Endodermal cell (in vitro differentiated cells): ENCODE results near the gene ADPRS. TPM values are rescaled to one million over a fixed set of nuclear protein-coding genes. Genes with fewer than 3 reads are reported as not detected.

Source experiments
- DNase-seq: peaks from one replicate; pipeline ENCODE4 v3.0.0-alpha.2; 2017
- H3K27ac ChIP-seq: 2 replicates; pipeline ENCODE4 v1.5.1; 2013; ENCODE audit warnings: mild to moderate bottlenecking, low read depth, low read length, moderate library complexity
- H3K27me3 ChIP-seq: 2 replicates; pipeline ENCODE4 v1.6.1; 2013; ENCODE audit warnings: mild to moderate bottlenecking, low read length, moderate library complexity; ENCODE audit not compliant: insufficient read depth, control insufficient read depth, poor library complexity, severe bottlenecking
- H3K36me3 ChIP-seq: 2 replicates; pipeline ENCODE4 v1.7.0; 2013; ENCODE audit warnings: mild to moderate bottlenecking, low read length, moderate library complexity; ENCODE audit not compliant: control insufficient read depth, insufficient read depth
- H3K4me1 ChIP-seq: one replicate; pipeline ENCODE4 v1.7.0; 2013; ENCODE audit warnings: low read length; ENCODE audit not compliant: control insufficient read depth, insufficient read depth
- H3K4me3 ChIP-seq: 2 replicates; pipeline ENCODE4 v1.5.1; 2013; ENCODE audit warnings: mild to moderate bottlenecking, low read length, moderate library complexity
- H3K9ac ChIP-seq: 2 replicates; pipeline ENCODE4 v1.6.1; 2013; ENCODE audit warnings: mild to moderate bottlenecking, low read length, moderate library complexity; ENCODE audit not compliant: poor library complexity, severe bottlenecking; ENCODE audit errors: extremely low read depth
- H3K9me3 ChIP-seq: 2 replicates; pipeline ENCODE4 v1.6.1; 2013; ENCODE audit warnings: mild to moderate bottlenecking, low read length, moderate library complexity; ENCODE audit not compliant: control insufficient read depth
- H3K27ac Mint-ChIP-seq: 2 replicates; pipeline ENCODE4 v1.8.0; 2020; ENCODE audit warnings: mixed read lengths
- H3K27me3 Mint-ChIP-seq: 2 replicates; pipeline ENCODE4 v1.8.0; 2021; ENCODE audit warnings: mild to moderate bottlenecking, mixed read lengths; ENCODE audit not compliant: insufficient read depth
- H3K36me3 Mint-ChIP-seq: 2 replicates; pipeline ENCODE4 v1.8.0; 2020; ENCODE audit warnings: low read depth, mixed read lengths
- H3K4me1 Mint-ChIP-seq: 2 replicates; pipeline ENCODE4 v1.8.0; 2020; ENCODE audit warnings: mixed read lengths
- H3K4me3 Mint-ChIP-seq: 2 replicates; pipeline ENCODE4 v1.8.0; 2020; ENCODE audit warnings: mild to moderate bottlenecking, moderate library complexity, mixed read lengths
- H3K9me3 Mint-ChIP-seq: 2 replicates; pipeline ENCODE4 v1.8.0; 2020; ENCODE audit warnings: mild to moderate bottlenecking, mixed read lengths
- WGBS, 2 experiments: methylation state at CpG; one replicate each; pipeline versions ENCODE4 v1.1.5 to v1.1.7; 2013; ENCODE audit warnings: missing lambda C conversion rate in 2 of 2, mixed read lengths in 1 of 2; ENCODE audit not compliant: insufficient coverage in 1 of 2, insufficient read length in 1 of 2; 5-methylcytosine and 5-hydroxymethylcytosine counted together
- total RNA-seq, 2 donors: library from RNA; stranded (reverse); fragmentation: NEBNext Ultra II Directional in 1 of 2; extraction: Animal tissue kit (Norgen Biotek cat#: 25700) in 1 of 2; gene quantifications; 2 replicates in 1 of 2; 3 replicates in 1 of 2; pipeline ENCODE4 v1.2.1, GENCODE V29; 2021
- TF ChIP-seq, protein P1 (sequence below): fragments of 200-600 bp; sonication (generic); conservative IDR thresholded peaks from 2 replicates; pipeline ENCODE4 v1.5.0; 2021; ENCODE audit warnings: antibody characterized with exemption, mild to moderate bottlenecking

Gene ADPRS
- total RNA-seq, 2 donors from 2014 or later, result 22.1 to 25.3 TPM

DNA sequence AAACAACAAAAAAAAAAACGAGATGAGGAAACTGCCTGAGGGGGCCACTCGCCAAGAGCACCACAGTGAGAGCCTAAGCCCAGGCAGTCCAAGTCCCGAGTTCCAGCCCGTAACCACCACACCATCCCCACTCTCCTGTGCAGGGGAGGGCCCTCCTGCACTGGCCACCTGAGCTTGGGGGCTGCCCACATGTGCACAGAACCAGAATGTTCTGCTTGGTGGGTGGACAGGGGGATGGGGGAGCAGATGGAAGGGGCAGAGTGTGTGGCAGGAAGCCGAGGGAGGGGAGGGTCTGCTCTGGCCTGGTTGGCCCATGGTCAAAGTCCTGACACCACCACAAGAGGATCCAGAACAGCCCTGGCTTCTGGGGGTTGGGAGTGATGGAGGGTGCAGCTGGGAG is 17.6 kb downstream of the ADPRS start:
- Mint-ChIP-seq H3K36me3 (no peaks in the 10 kb centered on the region), H3K4me1 (no peaks in the 10 kb centered on the region), H3K9me3 (no peaks in the 10 kb centered on the region), H3K4me3 (no peak overlapping the region), H3K27ac (no peak overlapping the region), H3K27me3 (no peaks in the 10 kb centered on the region)
- 66 to 100% methylated on average over 2 to 5 of the region's 5 CpGs for WGBS, 2 experiments
- Histone ChIP-seq H3K27ac (no peak overlapping the region), H3K27me3 (no peaks in the 10 kb centered on the region), H3K9ac (no peak overlapping the region), H3K9me3 (no peaks in the 10 kb centered on the region), H3K4me1 (no peaks in the 10 kb centered on the region), H3K4me3 (no peak overlapping the region), H3K36me3 (no peaks in the 10 kb centered on the region)
- TF ChIP-seq, protein P1, sequence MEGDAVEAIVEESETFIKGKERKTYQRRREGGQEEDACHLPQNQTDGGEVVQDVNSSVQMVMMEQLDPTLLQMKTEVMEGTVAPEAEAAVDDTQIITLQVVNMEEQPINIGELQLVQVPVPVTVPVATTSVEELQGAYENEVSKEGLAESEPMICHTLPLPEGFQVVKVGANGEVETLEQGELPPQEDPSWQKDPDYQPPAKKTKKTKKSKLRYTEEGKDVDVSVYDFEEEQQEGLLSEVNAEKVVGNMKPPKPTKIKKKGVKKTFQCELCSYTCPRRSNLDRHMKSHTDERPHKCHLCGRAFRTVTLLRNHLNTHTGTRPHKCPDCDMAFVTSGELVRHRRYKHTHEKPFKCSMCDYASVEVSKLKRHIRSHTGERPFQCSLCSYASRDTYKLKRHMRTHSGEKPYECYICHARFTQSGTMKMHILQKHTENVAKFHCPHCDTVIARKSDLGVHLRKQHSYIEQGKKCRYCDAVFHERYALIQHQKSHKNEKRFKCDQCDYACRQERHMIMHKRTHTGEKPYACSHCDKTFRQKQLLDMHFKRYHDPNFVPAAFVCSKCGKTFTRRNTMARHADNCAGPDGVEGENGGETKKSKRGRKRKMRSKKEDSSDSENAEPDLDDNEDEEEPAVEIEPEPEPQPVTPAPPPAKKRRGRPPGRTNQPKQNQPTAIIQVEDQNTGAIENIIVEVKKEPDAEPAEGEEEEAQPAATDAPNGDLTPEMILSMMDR, result no peak
- no peak for DNase-seq

DNA sequence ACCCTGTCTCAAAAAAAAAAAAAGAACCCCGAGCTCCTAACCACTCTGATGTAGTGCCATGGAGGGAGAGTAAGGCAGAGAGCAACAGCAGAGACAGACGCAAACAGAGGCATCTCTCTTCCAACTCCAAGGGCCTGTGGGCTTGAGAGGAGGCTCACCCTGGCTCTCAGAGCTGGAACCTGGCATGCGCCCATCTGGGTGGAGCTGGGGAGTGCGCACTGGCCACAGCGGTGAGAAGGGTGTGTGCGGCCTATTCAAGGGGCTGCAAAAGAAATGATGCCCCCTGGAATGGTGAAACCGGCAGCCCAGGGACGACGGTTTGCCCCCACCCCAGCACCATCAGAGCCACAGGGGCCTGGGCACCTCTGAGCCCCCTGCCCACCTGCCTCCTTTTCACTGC is 18.7 kb downstream of the ADPRS start:
- TF ChIP-seq, protein P1, result no peak
- Histone ChIP-seq H3K9ac (no peak overlapping the region), H3K27ac (no peak overlapping the region), H3K4me3 (no peak overlapping the region), H3K4me1 (no peaks in the 10 kb centered on the region), H3K36me3 (no peaks in the 10 kb centered on the region), H3K9me3 (no peaks in the 10 kb centered on the region), H3K27me3 (no peaks in the 10 kb centered on the region)
- Mint-ChIP-seq H3K36me3 (no peaks in the 10 kb centered on the region), H3K4me3 (no peak overlapping the region), H3K27me3 (no peaks in the 10 kb centered on the region), H3K4me1 (no peaks in the 10 kb centered on the region), H3K27ac (no peak overlapping the region), H3K9me3 (no peaks in the 10 kb centered on the region)
- DNase-seq, result no peak
- WGBS, 2 experiments, result 94 to 100% methylated on average over 1 to 9 of the region's 9 CpGs

DNA sequence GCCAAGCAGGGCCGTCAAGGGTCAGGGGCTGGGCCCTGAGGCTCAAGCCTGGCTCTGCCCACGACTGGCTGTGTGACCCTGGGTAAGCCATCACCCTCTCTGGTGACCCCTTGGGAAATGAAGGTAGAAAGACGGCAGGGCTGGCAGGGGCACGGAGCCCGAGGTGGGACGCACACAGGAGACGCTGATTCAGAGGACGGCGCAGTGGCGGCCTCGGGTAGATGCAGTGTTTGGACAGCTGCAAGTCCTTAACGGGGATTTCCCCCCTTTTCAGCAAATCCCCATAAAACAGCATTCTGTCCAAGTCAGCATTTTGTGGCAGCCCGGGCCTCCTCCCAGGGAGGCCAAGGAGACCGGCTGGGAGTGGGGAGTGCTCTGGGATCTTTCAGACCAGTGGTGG is 19.6 kb downstream of the ADPRS start:
- no peak overlapping the region for H3K27ac Mint-ChIP-seq
- WGBS, 2 experiments, result 89 to 91% methylated on average over 12 to 14 of the region's 14 CpGs
- H3K4me3 Mint-ChIP-seq, result no peak overlapping the region
- Histone ChIP-seq H3K27me3 (no peaks in the 10 kb centered on the region), H3K9ac (no peak overlapping the region), H3K27ac (no peak overlapping the region), H3K4me3 (no peak overlapping the region), H3K36me3 (no peaks in the 10 kb centered on the region), H3K4me1 (no peaks in the 10 kb centered on the region), H3K9me3 (no peaks in the 10 kb centered on the region)
- no peak for DNase-seq
- no peaks in the 10 kb centered on the region for H3K36me3 Mint-ChIP-seq
- H3K4me1 Mint-ChIP-seq, result no peaks in the 10 kb centered on the region
- H3K9me3 Mint-ChIP-seq, result no peaks in the 10 kb centered on the region
- H3K27me3 Mint-ChIP-seq, result no peaks in the 10 kb centered on the region
- TF ChIP-seq, protein P1, result no peak
